HG03354 (cell line): Measurements from ENCODE around the gene WDR90.

ENCODE experiments used
- ATAC-seq: cut with Tn5 transposase; IDR thresholded peaks from one replicate; pipeline ENCODE4 v1.9.1; 2021; ENCODE audit warnings: mild to moderate bottlenecking; ENCODE audit not compliant: unreplicated experiment, poor library complexity, severe bottlenecking

Gene WDR90

GRCh38 chr16:637081-638018 lies 11.8 kb upstream of the WDR90 start:
- ATAC-seq: no peak

- ATAC-seq: no peak
These were observed 11.1 kb upstream of the WDR90 start for GRCh38 chr16:638034-638543.

- ATAC-seq: no peak
These were observed 10.3 kb upstream of the WDR90 start for GRCh38 chr16:638836-639235.

GRCh38 chr16:640614-641013 lies 8.6 kb upstream of the WDR90 start:
- no peak for ATAC-seq

- ATAC-seq: peak; percentile 48
These were observed 7.6 kb upstream of the WDR90 start, which contains the start of gene MCRIP2 for GRCh38 chr16:641326-642188. Gene MCRIP2, plus strand, starts transcription at chr16:641828. Its CDS starts 164 bp downstream, at chr16:641992.

- ATAC-seq: peak; percentile 41
These were observed 6.7 kb upstream of the WDR90 start for GRCh38 chr16:642189-643049.

GRCh38 chr16:643050-643368 lies 6.2 kb upstream of the WDR90 start:
- ATAC-seq: no peak

- ATAC-seq: no peak
These were observed 4.6 kb upstream of the WDR90 start for GRCh38 chr16:644556-644955.

GRCh38 chr16:645852-646678 lies 3.1 kb upstream of the WDR90 start:
- no peak for ATAC-seq

GRCh38 chr16:646679-647172 lies 2.4 kb upstream of the WDR90 start:
- no peak for ATAC-seq

GRCh38 chr16:647173-647902 lies 1.8 kb upstream of the WDR90 start:
- no peak for ATAC-seq

- no peak for ATAC-seq
These were observed 939 bp upstream of the WDR90 start for GRCh38 chr16:648071-648780.

GRCh38 chr16:649631-650030 lies 466 bp downstream of the WDR90 start:
- peak; percentile 13 for ATAC-seq

GRCh38 chr16:651844-652243 lies 2.7 kb downstream of the WDR90 start:
- ATAC-seq: no peak

GRCh38 chr16:652454-653305 lies 3.5 kb downstream of the WDR90 start:
- ATAC-seq: no peak

GRCh38 chr16:654034-654433 lies 4.9 kb downstream of the WDR90 start:
- no peak for ATAC-seq

GRCh38 chr16:657487-657886 lies 8.3 kb downstream of the WDR90 start:
- ATAC-seq: no peak
